Spleen (tissue), 11 donors: ENCODE data around the gene VPS36. TPM values are rescaled to one million over a fixed set of nuclear protein-coding genes. Genes with fewer than 3 reads are reported as not detected.
A peak's percentile ranks its signal among the peaks of the same experiment; 100 is the strongest.
"Not testable (repeated sequence)": the region's sequence is repeated elsewhere in the genome, so short reads cannot be mapped to it uniquely, and the experiment has no call there.

ENCODE experiments used
- DNase-seq: peaks from one replicate; pipeline ENCODE4 v3.0.0-alpha.2; 2020
- H3K27ac ChIP-seq, 8 donors: fragments of 200-600 bp; sonication (generic) in 7 of 8; 1 replicate in 4 of 8; 2 replicates in 4 of 8; pipeline versions ENCODE4 v1.5.0 to v1.8.0; 2016 to 2021; ENCODE audit warnings: inconsistent platforms in 4 of 8, mild to moderate bottlenecking in 4 of 8, moderate library complexity in 1 of 8
- H3K27me3 ChIP-seq, 7 donors: fragments of 200-600 bp; sonication (generic) in 6 of 7; replicated peaks in 1 of 7; 1 replicate in 4 of 7; 2 replicates in 3 of 7; pipeline versions ENCODE4 v1.5.0 to v1.8.0; 2016 to 2021; ENCODE audit warnings: inconsistent platforms in 3 of 7, mild to moderate bottlenecking in 1 of 7
- H3K36me3 ChIP-seq, 6 donors: fragments of 200-600 bp; sonication (generic) in 5 of 6; 1 replicate in 4 of 6; 2 replicates in 2 of 6; pipeline versions ENCODE4 v1.5.0 to v1.8.0; 2016 to 2021; ENCODE audit warnings: inconsistent platforms in 2 of 6
- H3K4me1 ChIP-seq, 6 donors: fragments of 200-600 bp; sonication (generic) in 5 of 6; 1 replicate in 3 of 6; 2 replicates in 3 of 6; pipeline versions ENCODE4 v1.5.0 to v1.8.0; 2016 to 2021; ENCODE audit warnings: inconsistent platforms in 3 of 6
- H3K4me3 ChIP-seq, 8 donors: fragments of 200-600 bp; sonication (generic) in 7 of 8; 1 replicate in 4 of 8; 2 replicates in 4 of 8; pipeline versions ENCODE4 v1.5.0 to v1.8.0; 2016 to 2021; ENCODE audit warnings: inconsistent platforms in 4 of 8, mild to moderate bottlenecking in 4 of 8, moderate library complexity in 2 of 8
- H3K9me3 ChIP-seq, 8 donors: fragments of 200-600 bp; sonication (generic) in 7 of 8; 1 replicate in 4 of 8; 2 replicates in 4 of 8; pipeline versions ENCODE4 v1.5.0 to v1.8.0; 2016 to 2021; ENCODE audit warnings: inconsistent platforms in 4 of 8
- POLR2A ChIP-seq, 3 donors: fragments of 450-650 bp; IDR thresholded peaks; one replicate each; pipeline ENCODE4 v1.5.1; 2017; ENCODE audit warnings: antibody characterized with exemption in 3 of 3, mild to moderate bottlenecking in 1 of 3
- POLR2AphosphoS5 ChIP-seq, 3 donors: sonication (generic); formaldehyde crosslinking; IDR thresholded peaks; one replicate each; pipeline ENCODE4 v1.5.1; 2017; ENCODE audit warnings: antibody characterized with exemption in 3 of 3
- WGBS, 5 donors: extraction: QIAGEN DNeasy Blood & Tissue Kit in 3 of 5; methylation state at CpG; one replicate each; pipeline versions ENCODE4 v1.1.5 to v1.1.7; 2013 to 2018; 5-methylcytosine and 5-hydroxymethylcytosine counted together
- intact Hi-C: fragments of 100-400 bp; cut with DNase I; formaldehyde crosslinking; loops from one replicate; pipeline ENCODE4 v1.15.0; 2023; ENCODE audit warnings: low total_unique reads
- polyA plus RNA-seq, 3 donors: library from polyadenylated mRNA; stranded (reverse); fragments of 200-250 nt; gene quantifications; one replicate each; pipeline ENCODE4 v1.2.1, GENCODE V29; 2013
- total RNA-seq, 7 donors: library from RNA; depleted of rRNA in 3 of 7; stranded (reverse); fragments of >200 nt in 3 of 7; fragmentation: NEBNext Ultra II Directional in 4 of 7; extraction: Animal tissue kit (Norgen Biotek cat#: 25700) in 4 of 7; gene quantifications; one replicate each; pipeline versions ENCODE4 v1.1.0 to v1.2.1, GENCODE V29; 2016 to 2021
- TF ChIP-seq, protein P1 (sequence below), 11 experiments: fragments of 200-600 bp in 7 of 11; fragments of 450-650 bp in 4 of 11; sonication (generic) in 4 of 11; IDR thresholded peaks in 8 of 11; conservative IDR thresholded peaks in 3 of 11; 1 replicate in 7 of 11; 2 replicates in 4 of 11; pipeline versions ENCODE4 v1.4.0 to v1.8.0; 2016 to 2021; ENCODE audit warnings: antibody characterized with exemption in 11 of 11, inconsistent platforms in 4 of 11, mild to moderate bottlenecking in 1 of 11
- donor health status: healthy with polysubstance abuse.
- donor health status: DM: no; HTN: no; CAD: no; lungs with moderate emphysema.
- donor health status: DM: no; HTN: no; CAD: no.
- donor health status: Bipolar disorder and iron deficiency.
- donor health status: healthy.
- donor health status: DM: no; HTN: no; CAD: no.
- donor health status: DM: yes; HTN: yes; CAD: no.

The VPS36 gene
- total and polyA plus RNA-seq, 10 donors: 18.3 to 98.9 (median 55.5) TPM

GRCh38 chr13:52412128-52412527 is 38.3 kb downstream of the VPS36 start:
- Histone ChIP-seq H3K27ac (no peak overlapping the region), H3K4me3 (no peak overlapping the region), H3K9me3 (peaks cover 0 to 3% (median 0%) of the 10 kb centered on the region in 8 donors), H3K36me3 (peaks cover 3 to 77% (median 45%) of the 10 kb centered on the region in 6 donors), H3K4me1 (no peaks in the 10 kb centered on the region), H3K27me3 (no peaks in the 10 kb centered on the region)
- no peak for TF ChIP-seq POLR2AphosphoS5 (IDR thresholded peaks at IDR 0.05)
- no peak for TF ChIP-seq POLR2A (IDR thresholded peaks at IDR 0.05)
- TF ChIP-seq, protein P1, sequence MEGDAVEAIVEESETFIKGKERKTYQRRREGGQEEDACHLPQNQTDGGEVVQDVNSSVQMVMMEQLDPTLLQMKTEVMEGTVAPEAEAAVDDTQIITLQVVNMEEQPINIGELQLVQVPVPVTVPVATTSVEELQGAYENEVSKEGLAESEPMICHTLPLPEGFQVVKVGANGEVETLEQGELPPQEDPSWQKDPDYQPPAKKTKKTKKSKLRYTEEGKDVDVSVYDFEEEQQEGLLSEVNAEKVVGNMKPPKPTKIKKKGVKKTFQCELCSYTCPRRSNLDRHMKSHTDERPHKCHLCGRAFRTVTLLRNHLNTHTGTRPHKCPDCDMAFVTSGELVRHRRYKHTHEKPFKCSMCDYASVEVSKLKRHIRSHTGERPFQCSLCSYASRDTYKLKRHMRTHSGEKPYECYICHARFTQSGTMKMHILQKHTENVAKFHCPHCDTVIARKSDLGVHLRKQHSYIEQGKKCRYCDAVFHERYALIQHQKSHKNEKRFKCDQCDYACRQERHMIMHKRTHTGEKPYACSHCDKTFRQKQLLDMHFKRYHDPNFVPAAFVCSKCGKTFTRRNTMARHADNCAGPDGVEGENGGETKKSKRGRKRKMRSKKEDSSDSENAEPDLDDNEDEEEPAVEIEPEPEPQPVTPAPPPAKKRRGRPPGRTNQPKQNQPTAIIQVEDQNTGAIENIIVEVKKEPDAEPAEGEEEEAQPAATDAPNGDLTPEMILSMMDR (IDR thresholded peaks at IDR 0.05 in 8 of 11, conservative IDR thresholded peaks at IDR 0.05 in 3 of 11): no peak
- 89 to 100% (median 98%) methylated on average over 1 of the region's 1 CpG for WGBS, 5 donors
- intact Hi-C loops: no loop called here
- no peak for DNase-seq

- Histone ChIP-seq H3K27ac (no peak overlapping the region), H3K9me3 (peaks cover 0 to 3% (median 0%) of the 10 kb centered on the region in 8 donors), H3K27me3 (no peaks in the 10 kb centered on the region), H3K4me1 (peaks cover 0 to 4% (median under 1%) of the 10 kb centered on the region in 6 donors), H3K4me3 (no peak overlapping the region), H3K36me3 (peaks cover 3 to 72% (median 40%) of the 10 kb centered on the region in 6 donors)
- intact Hi-C loops: no loop called here
- no peak for TF ChIP-seq POLR2A (IDR thresholded peaks at IDR 0.05)
- TF ChIP-seq POLR2AphosphoS5 (IDR thresholded peaks at IDR 0.05): no peak
- TF ChIP-seq, protein P1 (IDR thresholded peaks at IDR 0.05 in 8 of 11, conservative IDR thresholded peaks at IDR 0.05 in 3 of 11): no peak
- WGBS, 5 donors: 61 to 85% (median 76%) methylated on average over 4 of the region's 4 CpGs
- DNase-seq: no peak
Measured at GRCh38 chr13:52411629-52412028, 38.8 kb downstream of the VPS36 start.

DNA sequence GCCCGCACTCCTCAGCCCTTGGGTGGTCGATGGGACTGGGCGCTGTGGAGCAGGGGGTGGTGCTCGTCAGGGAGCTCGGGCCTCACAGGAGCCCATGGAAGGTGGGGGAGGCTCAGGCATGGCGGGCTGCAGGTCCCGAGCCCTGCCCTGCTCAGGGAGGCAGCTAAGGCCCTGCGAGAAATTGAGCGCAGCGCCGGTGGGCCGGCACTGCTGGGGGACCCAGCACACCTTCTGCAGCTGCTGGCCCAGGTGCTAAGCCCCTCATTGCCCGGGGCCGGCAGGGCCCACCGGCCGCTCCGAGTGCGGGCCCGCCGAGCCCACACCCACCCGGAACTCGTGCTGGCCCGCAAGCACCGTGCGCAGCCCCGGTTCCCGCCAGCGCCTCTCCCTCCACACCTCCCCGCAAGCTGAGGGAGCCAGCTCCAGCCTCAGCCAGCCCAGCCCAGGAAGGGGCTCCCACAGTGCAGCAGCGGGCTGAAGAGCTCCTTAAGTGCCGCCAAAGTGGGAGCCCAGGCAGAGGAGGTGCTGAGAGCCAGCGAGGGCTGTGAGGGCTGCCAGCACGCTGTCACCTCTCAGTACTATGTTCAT is 42.3 kb downstream of the VPS36 start:
- H3K4me3 ChIP-seq, H3K9me3 ChIP-seq, intact Hi-C loops, DNase-seq, H3K27ac ChIP-seq: not testable (repeated sequence)
- peak in 2 of 3 donors; percentile 16 to 38 for TF ChIP-seq POLR2AphosphoS5 (IDR thresholded peaks at IDR 0.05)
- peaks cover 0 to 37% (median 12%) of the 10 kb centered on the region in 6 donors for H3K36me3 ChIP-seq
- H3K27me3 ChIP-seq: peaks cover 0 to 32% (median 9%) of the 10 kb centered on the region in 7 donors
- 93 to 98% (median 96%) methylated on average over 19 to 33 of the region's 33 CpGs for WGBS, 5 donors
- peaks cover 5 to 38% (median 33%) of the 10 kb centered on the region in 6 donors for H3K4me1 ChIP-seq

DNA sequence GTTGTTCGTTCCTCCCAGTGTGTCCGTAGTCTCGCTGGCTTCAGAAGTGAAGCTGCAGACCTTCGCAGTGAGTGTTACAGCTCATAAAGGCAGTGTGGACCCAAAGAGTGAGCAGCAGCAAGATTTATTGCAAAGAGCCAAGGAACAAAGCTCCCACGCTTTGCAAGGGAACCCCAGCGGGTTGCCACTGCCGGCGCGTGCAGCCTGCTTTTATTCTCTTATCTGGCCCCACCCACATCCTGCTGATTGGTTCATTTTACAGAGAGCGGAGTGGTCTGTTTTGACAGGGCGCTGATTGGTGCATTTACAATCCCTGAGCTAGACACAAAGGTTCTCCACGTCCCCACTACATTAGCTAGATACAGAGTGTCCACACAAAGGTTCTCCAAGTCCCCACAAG is 43.0 kb downstream of the VPS36 start:
- H3K9me3 ChIP-seq, DNase-seq, H3K27ac ChIP-seq, intact Hi-C loops, H3K4me3 ChIP-seq: not testable (repeated sequence)
- peaks cover 5 to 40% (median 33%) of the 10 kb centered on the region in 6 donors for H3K4me1 ChIP-seq
- peaks cover 0 to 30% (median 9%) of the 10 kb centered on the region in 6 donors for H3K36me3 ChIP-seq
- 94 to 99% (median 97%) methylated on average over 10 to 12 of the region's 12 CpGs for WGBS, 5 donors
- peaks cover 0 to 35% (median 9%) of the 10 kb centered on the region in 7 donors for H3K27me3 ChIP-seq

DNA sequence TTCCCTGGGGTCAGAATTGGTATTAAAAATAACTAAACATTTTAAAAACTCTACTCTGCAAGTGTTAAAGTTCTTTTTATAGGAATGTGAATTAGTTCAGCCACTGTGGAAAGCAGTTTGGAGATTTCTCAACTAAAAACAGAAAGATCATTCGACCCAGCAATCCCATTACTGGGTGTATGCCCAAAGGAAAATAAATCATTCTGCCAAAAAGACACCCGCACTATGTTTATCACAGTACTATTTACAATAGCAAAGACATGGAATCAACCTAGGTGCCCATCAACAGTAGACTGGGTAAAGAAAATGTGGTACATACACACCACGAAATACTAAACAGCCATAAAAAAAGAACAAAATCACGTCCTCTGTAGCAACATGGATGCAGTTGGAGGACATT is 43.8 kb downstream of the VPS36 start:
- no peak for DNase-seq
- Histone ChIP-seq H3K9me3 (peaks cover 0 to 3% (median 0%) of the 10 kb centered on the region in 8 donors), H3K4me1 (peaks cover 5 to 40% (median 33%) of the 10 kb centered on the region in 6 donors), H3K4me3 (peak overlapping the region in 2 of 8 donors; percentile 63 to 71), H3K27ac (peak overlapping the region in 6 of 8 donors; percentile 10 to 80 (median 78)), H3K27me3 (peaks cover 0 to 35% (median 9%) of the 10 kb centered on the region in 7 donors), H3K36me3 (peaks cover 0 to 22% (median 2%) of the 10 kb centered on the region in 6 donors)
- intact Hi-C loops: no loop called here
- 69 to 81% (median 76%) methylated on average over 4 of the region's 4 CpGs for WGBS, 5 donors
- TF ChIP-seq POLR2A (IDR thresholded peaks at IDR 0.05): no peak
- TF ChIP-seq, protein P1 (IDR thresholded peaks at IDR 0.05 in 8 of 11, conservative IDR thresholded peaks at IDR 0.05 in 3 of 11): no peak
- TF ChIP-seq POLR2AphosphoS5 (IDR thresholded peaks at IDR 0.05): no peak
